Suppressor macrophage (primary cell): ENCODE measurements around the gene PARP3.

Experiments used
- DNase-seq, 4 experiments: peaks; one replicate each; pipeline ENCODE4 v3.0.0-alpha.2; 2020 to 2022

Gene PARP3

DNA sequence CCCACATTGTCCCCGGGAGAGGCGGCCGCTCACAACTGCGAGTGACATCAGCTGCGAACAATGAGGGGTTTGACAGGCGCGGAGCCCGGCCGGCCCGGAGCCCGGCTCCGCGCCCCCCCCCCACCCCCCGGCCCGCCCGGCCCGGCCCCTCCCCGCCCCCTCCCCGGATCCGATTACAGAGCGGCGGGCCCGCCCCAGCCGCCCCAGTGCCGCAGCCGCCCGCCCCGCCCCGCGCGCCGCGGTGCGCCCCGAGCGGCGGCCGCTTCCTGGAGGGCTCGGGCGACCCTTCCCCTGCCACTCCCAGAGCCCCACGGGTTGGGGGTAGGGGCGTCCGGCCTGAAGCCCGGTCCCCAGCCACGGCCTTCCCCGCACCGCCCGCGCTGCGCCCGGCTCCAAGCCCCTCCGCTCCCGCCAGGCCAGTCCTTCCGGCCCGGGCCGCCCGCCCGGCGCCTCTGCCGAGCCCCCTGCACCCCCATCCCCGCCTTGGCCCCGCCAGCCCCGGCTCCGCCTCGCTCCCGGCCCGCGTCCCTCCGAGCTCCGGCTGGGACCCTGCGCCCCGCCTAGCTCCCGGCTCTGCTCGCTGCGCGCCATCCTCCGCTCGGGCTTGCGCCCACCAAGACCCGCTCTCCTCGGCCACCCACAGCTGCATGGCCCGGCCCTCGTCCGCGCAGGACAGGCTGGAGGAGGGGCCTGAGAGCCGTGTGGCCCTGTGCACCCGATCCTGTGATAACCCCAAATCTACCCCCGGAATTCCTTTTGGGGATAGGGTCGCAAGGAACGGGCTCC, 25.4 kb downstream of the PARP3 start, which contains the start of gene PCBP4:
Gene PCBP4 (minus strand): TSS at position 71 of the 786 bp plus-strand sequence. CDS start 6,214 bp downstream, outside the sequence.
- DNase-seq, result peak in 2 of 4 experiments; percentile 17 to 40

DNA sequence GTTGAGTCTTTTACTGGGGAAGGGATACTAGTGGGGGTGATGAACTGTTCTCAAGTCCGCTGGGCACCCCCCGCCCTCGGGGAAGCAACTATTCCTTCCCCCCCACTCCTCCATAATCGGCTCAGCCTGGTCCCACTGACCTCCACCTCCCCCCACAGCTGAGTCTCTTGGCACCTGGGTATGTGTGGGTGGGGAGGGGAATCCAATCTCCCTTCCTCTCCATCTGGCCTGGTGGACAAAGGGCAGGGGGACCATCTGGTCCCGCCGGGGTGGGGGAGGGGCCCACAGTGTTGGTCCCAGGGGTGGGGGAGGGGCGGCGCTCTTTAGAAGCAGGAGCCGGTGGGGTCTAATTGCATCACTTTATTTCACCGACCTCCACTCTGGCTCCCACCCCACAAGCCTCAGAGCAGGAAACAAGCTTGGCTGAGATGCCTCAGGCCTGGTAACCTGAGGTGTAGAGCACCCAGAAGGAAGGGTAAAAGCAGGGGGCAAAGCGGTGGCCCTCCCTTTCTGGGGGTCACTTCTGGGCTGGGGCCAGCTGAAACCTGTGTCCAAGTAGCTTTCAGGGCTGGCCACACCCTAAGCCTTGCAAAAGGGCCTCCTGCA, 26.1 kb downstream of the PARP3 start:
- DNase-seq, result no peak

DNA sequence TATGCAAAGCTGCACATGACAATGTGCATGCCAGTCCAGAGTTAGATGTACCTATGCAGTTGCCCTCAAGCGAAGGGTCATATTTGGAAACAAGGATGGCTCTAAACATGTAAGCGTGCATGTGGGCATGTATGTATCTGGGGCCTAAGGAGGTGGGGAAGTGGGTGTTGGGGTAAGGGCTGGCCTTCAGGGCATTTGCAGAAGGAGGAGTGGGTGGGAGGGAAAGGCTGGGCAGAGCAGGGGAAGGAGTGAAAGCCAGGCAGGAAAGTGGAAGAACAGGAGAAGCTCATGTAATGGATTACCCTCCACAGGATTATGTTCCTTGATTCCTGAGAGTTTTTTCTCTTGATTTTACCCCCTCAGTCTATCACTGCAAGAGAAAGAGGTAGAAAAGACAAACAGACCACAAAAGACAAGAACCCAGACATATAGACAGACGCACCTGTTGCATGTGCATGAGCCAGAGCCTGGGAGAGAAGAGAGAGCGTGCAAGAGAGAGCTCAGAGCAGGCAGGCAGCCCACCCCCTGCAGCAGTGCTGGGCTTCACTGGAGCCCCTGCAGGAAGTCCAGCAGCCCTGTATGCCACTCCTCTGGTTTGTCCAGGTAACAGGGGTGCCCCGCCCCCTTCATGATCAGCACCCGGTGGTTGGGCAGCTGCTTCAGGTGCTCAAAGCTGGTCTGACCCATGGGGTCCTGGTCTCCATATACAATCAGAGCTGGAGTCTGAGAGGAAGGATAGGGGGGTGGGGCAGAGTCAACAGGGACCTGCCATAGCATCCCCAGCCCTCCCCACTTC, 26.9 kb downstream of the PARP3 start:
- no peak for DNase-seq

DNA sequence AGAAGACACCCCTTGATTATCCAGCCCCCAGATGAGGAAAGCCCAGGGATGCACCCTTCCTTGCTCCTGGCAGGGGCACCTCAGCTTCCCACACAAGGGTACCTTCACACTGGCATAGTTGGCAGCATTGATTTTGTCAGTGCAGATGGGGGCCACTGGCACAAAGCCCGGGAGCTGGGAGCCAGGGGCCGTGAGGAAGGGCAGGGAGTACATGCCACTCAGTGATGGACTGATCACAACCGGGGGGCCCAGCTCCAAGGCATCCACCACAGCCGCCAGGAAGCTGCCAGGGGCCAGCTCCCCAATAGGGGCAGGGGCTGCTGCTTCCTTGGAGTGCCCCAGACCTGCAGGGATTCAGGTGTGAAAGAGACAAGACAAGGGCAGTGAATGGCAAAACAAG, 27.7 kb downstream of the PARP3 start:
- no peak for DNase-seq

DNA sequence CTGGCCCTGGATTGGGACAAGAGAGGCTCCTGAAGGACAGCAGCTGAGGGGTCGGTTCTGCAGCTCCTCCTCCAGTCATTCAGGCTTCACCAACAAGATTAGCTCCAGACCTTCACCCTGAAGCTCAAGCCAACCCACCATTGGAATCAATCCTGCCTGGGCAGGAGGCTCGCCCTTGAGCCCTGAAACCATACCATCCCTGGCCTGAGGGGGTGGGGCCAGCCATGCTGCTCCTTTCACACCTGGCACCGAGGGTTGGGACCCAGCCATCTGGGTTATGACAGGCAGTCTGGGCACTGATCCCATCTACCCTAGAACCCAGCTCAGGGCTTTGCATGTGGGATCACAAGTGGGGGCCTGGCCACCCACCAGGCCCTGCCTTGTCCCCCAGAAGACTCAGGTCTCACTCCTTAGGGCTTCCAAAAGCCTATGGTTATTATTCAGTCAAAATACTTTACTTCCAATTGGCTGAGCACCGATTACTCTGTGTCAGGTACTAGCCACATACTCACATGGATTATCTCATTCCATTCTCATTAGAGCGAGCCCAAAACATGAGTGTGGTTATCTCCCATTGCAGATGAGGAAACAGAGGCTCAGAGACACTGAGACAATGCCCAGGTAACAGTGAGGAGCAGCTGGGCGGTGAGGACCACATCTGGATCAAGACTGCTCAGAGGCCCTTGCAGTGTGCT, 28.6 kb downstream of the PARP3 start:
- DNase-seq, result no peak

DNA sequence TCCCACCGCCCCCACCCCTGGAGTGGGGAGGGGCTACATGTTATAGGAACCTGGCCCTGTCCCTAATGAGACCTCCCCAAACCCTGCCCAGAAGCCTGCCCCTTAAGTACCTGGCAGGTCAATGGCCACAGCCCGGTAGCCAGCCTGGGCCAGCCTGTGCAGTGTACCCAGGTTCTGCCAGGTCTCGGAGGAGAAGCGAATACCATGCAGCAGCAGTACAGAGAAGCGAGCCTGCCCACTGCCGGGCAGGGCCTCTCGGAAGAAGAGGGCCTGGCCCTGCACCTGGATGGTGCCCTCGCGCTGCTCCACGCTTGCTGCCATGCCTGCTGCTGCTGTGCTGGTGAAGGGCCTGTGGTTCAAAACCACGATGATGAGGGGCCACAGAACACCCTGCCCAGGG, 29.2 kb downstream of the PARP3 start:
- DNase-seq, result no peak

DNA sequence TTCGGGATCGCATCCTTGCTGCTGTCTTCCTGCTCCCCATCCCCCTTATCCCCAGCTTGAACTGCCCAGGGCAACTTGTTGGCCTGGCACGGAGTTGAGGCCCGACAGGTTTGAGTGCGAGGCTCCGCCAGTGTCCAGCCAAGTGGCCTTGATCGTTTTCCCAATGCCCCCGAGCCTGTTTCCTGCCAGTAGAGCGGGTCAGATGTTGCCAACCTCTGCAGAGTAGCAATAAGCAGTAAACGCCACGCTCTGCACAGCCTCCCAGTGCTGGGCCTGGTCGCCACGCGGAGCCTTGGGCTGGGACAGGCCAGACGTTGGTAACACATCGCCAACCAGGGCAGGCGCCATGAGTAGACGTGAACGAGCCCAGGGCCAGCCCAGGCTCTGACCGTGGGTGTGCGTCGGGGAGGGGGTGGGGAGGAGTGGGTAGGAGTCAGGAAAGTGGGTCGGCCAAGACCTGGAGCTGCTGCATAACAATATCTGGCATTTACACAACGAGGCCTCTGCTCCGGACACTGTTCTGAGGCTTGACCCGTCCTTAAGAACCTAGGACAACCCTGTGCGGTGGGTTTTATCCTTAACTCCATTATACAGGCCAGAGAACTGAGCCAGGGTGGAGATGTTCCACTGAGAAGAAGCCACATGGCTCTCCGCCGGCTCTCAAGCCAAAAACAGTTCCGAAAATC, 32.3 kb downstream of the PARP3 start:
- peak in 1 of 4 experiments; percentile 16 for DNase-seq

DNA sequence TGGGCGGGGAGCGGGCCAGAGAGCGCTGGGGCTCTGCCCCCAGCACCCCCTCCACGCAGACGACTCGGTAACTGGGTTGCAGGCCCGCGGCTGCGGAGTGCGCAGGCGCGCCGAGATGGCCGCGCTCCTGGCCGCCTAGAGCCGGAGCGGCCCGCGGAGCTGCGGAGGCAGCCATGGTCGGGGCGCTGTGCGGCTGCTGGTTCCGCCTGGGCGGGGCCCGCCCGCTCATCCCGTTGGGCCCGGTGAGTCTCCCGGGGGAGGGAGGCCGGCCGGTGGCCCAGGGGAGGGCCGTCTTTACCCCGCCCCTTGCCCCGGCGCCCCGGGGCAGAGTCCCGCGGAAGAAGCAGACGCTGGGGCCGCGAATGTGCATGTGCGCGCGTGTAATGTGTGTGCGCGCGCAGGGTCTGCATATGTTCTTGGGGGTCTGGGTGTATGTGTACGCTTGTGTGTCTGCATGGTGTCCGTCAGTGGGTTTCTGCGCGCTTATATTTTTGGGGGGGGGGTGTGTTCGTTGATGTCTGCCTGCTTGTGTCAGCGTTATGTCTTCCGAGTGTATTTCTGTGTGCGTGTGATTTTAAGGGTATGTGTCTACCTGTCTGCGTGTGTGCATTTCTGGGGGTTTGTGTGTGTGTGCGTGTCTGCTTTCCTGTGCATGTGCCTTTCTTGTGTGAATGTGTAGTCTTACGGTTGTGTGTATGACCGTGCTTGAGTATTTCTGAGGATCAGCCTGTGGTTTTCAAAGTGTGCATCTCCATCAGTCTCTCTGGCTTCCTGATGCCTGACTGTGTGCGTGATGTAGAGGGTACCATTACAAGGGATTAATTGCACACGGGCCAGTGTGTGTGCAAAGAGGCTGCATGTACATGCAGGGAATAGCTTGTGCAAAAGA, 33.0 kb downstream of the PARP3 start, which contains the start of gene ABHD14A:
Gene ABHD14A (plus strand): TSS at position 102 of the 889 bp plus-strand sequence. CDS start 72 bp downstream, at position 174.
- peak; percentile 73 to 90 (median 79) for DNase-seq

DNA sequence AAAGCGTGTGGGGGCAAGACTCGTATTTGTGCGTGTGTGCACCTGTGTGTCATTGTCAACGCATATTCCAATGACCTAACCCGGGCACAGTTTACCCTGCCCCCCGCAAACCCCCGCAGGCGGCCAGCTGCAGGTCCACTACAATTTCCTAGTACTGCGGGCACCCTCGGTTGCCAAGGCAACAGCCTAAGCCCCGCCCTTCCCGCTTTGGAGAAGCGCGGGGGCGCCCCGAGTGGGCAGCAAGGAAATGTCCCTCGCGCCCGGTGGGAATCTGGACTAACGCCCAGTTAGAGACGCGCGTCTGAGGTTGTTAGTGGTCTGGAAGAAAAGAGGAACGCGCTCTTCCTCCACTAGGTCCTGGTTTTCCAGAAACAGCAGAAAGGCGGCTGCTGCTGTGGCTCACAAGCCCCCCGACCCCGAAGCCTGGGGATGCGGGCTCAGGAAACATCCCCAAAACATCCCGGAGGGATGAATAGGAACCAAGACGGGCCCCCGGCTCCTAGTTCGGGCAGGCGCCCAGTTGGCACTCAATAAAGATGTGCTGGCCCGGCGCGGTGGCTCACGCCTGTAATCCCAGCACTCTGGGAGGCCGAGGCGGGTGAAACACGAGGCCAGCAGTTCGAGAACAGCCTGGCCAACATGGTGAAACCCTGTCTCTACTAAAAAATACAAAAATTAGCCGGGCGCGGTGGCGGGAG, 33.8 kb downstream of the PARP3 start:
- peak; percentile 80 to 94 (median 88) for DNase-seq

DNA sequence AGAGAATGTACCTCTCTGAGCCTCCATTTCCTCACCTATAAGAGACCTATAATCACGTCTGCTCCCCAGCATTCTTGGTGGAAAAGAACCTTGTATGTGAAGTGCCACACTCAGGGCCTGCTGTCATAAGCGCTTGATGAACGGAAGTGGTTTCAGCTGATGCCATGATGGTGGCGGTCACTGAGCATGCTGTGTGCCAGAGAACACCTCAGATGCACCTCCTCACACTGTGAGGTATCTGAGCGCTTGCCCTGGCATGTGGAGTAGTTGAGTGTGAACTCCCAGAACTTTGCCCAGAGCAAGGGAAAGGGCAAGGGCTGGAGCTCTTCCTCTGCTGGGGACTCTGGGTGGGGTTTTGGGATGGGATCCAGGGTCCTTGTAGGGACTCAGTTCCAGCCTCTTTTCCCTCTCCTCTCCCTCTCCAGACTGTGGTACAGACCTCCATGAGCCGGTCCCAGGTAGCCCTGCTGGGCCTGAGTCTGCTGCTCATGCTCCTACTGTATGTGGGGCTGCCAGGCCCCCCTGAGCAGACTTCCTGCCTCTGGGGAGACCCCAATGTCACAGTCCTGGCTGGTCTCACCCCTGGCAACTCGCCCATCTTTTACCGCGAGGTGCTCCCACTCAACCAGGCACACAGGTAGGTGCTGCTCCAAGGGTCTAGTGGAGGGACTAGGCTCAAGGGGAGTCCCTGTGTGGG, 35.4 kb downstream of the PARP3 start:
- no peak for DNase-seq

DNA sequence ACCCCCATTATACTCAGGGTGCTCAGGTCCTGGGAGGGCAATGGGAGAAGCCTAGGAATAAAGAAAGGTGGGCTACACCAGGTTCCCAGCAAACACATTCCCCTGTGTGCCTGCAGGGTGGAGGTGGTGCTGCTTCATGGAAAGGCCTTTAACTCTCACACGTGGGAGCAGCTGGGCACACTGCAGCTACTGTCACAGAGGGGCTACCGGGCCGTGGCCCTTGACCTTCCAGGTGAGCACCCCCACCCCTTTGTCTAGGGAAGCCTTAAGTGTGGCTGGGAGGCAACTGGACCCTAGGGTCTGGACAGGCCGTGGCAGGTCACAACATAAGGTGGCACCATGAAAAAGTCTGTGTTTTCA, 36.0 kb downstream of the PARP3 start:
- DNase-seq, result no peak

DNA sequence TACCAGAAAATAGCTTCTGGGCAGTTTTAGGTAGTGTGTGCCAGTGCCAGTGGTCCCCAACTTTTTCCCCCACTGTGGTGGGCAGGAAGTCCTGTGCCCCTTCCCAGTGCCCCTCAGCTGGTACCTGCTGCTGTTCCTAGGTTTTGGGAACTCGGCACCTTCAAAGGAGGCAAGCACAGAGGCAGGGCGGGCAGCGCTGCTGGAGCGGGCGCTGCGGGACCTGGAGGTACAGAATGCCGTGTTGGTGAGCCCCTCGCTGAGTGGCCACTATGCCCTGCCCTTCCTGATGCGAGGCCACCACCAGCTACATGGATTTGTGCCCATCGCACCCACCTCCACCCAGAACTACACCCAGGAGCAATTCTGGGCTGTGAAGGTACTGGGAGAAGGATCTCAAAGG, 38.1 kb downstream of the PARP3 start:
- no peak for DNase-seq

DNA sequence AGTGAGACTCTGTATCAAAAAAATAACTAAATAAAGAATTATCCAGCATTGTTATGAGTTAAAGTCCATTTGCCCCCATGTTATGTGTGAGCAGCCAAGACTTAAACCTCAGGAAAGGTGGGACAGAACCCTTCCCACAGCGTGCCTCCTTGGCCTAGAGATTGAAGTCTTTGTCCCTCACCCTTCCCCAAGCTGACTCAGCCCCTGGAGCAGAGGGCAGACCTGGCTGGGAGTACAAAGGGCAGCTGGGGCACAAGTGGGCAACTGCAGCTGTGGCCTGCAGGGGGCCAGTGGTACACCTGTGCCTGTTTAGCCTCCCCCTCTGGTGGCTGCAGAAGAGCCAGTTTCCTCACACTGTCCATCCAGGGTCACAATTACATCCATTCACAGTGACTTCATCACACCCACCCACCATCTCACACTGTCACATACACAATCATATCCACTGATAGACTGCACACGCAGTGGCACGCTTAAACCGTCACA, 40.2 kb downstream of the PARP3 start:
- DNase-seq, result no peak

DNA sequence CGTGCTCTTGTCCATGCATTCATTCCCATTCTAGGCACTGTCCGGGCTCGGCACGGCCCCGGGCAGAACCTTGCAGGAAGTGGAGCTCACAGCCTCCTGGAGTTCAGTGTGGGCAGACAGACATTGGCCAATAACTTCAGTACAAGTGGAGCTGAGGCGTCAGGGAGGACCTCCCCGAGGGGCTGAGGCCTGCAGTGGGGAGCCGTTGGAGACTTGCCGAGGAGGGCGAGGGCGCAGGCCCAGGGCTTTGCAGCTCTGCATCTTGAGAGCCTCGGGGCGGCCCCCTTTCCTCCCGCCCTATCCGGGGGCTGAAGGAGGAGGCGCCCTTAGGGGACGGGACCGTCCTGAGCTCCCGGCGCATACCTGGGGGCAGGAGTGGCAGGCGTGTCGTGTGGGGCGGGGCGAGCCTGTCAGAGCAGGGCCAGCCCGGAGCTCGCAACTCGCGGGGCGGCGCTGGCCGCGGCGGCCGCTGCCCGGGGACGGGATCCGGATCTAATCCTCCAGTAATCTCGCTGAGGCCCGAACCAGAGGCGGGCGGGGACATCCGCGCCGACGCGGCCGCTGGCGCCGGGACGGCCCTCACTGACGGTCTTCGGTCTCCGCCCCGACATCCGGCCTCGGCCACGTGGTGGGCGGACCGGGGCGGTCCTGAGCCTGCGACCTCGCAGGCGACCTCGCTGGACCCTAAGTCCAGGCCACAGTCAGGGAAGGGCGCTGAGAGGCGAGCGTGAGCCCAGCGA, 40.8 kb downstream of the PARP3 start, which contains the start of gene ACY1:
Gene ACY1 (plus strand): TSS at position 698 of the 740 bp plus-strand sequence. CDS start 530 bp downstream, outside the sequence.
- peak; percentile 91 to 97 (median 94) for DNase-seq

DNA sequence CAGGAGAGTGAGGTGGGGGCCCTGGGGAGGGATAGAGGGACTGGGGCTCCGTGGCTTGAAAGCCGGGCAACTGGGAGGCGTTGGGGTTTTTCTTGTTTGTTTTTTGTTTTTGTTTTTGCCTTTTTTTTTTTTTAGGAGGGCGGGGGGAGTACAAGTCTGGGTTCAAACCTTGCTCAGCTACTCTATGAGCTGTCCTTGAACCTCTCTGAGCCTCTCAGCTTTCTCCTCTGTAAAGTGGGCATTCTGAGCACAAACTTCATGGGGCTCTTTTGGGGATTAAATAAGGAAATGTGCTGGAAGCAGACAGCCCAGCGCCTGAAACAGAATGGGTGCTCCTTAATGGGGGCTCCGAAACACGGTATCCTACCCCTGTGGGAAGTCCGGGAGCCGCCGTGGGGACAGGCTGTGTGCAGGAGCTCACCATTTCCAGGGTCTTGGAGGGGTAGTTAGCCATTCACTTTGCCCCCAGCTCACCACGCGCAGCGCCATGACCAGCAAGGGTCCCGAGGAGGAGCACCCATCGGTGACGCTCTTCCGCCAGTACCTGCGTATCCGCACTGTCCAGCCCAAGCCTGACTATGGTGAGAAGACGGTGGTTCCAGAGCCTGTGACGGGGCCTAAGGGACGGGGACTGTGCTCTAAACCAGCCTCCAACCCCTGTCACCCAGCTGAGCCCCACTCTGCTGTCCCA, 41.6 kb downstream of the PARP3 start:
- DNase-seq, result no peak

DNA sequence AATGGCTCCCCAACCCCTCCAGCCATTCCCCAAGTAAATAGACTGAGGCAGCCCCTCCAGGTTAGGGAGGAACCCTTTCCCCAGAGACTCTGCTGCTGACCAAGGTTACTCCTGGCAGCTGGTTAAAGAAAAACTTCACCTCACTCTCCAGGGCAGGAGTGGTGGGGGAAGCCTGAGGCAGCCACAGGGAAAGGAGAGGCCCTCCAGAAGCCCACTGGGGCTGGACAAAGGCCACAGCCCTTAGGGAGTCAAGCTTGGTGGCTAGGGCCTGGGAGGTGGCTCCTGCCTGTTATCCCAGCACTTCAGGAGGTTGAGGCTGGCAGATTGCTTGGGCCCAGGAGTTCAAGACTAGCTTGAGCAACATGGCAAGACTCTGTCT, 42.1 kb downstream of the PARP3 start:
- DNase-seq, result no peak

DNA sequence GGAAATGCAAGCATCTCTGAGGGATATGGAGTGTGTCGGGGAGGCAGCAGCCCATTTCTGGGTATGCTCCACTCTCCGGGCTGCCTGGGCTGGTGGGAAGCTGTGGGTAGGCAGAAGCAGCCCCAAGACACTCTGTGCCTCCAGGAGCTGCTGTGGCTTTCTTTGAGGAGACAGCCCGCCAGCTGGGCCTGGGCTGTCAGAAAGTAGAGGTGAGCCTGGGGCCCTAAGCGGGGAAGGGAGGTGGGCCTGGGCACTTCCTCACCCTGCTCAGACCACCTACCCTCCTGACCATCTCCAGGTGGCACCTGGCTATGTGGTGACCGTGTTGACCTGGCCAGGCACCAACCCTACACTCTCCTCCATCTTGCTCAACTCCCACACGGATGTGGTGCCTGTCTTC, 42.9 kb downstream of the PARP3 start:
- no peak for DNase-seq
